ENCODE measurements around the gene KLHL26. TPM values are rescaled to one million over a fixed set of nuclear protein-coding genes. Genes with fewer than 3 reads are reported as not detected.
A peak's percentile ranks its signal among the peaks of the same experiment; 100 is the strongest.
"Not testable (repeated sequence)": the region's sequence is repeated elsewhere in the genome, so short reads cannot be mapped to it uniquely, and the experiment has no call there.

Gene KLHL26
- total RNA-seq, 2 experiments from 2014 or later: 10.0 to 11.4 TPM

- Mint-ChIP-seq H3K27me3 (peaks cover 16% of the 10 kb centered on the region), H3K4me1 (peaks cover 27% of the 10 kb centered on the region), H3K27ac (no peak overlapping the region), H3K36me3 (ENCODE audit: low read depth) (peaks cover 16% of the 10 kb centered on the region), H3K9me3 (no peaks in the 10 kb centered on the region), H3K4me3 (peak overlapping the region; percentile 24)
- peak; percentile 67 for DNase-seq
- CTCF ChIA-PET: interaction anchor here (0.6 to 1.7 kb wide), 20 partner anchors 9 to 273 kb away, joined by 3 to 9 read pairs (median 3); partner anchors contain the start of genes ELL, SSBP4 and TMEM59L
- POLR2A ChIA-PET: no interaction called here
Observed at GRCh38 chr19:18594096-18594823, 42.6 kb upstream of the KLHL26 start.

- Mint-ChIP-seq H3K36me3 (ENCODE audit: low read depth) (peaks cover 12% of the 10 kb centered on the region), H3K4me1 (peaks cover 22% of the 10 kb centered on the region), H3K27me3 (peaks cover 16% of the 10 kb centered on the region), H3K9me3 (no peaks in the 10 kb centered on the region), H3K4me3 (peak overlapping the region; percentile 24), H3K27ac (no peak overlapping the region)
- CTCF ChIA-PET: interaction anchor here (0.7 to 1.5 kb wide), 7 partner anchors 17 to 252 kb away, joined by 3 to 5 read pairs (median 3); partner anchors contain the start of genes ELL, SSBP4 and UBA52
- no peak for DNase-seq
- POLR2A ChIA-PET: no interaction called here
Observed at GRCh38 chr19:18594824-18595373, 41.9 kb upstream of the KLHL26 start.

- peaks cover 19% of the 10 kb centered on the region for H3K4me1 Mint-ChIP-seq
- no peak overlapping the region for H3K4me3 Mint-ChIP-seq
- H3K27me3 Mint-ChIP-seq: peaks cover 16% of the 10 kb centered on the region
- ChIA-PET POLR2A (no interaction called here), CTCF (interaction anchor here (0.7 kb wide), 1 partner anchor 24 kb away, joined by 3 read pairs; the partner anchor contains the start of gene UBA52)
- DNase-seq: no peak
- peaks cover 11% of the 10 kb centered on the region for H3K36me3 Mint-ChIP-seq (ENCODE audit: low read depth)
- no peak overlapping the region for H3K27ac Mint-ChIP-seq
- no peaks in the 10 kb centered on the region for H3K9me3 Mint-ChIP-seq
Observed at GRCh38 chr19:18595475-18595874, 41.4 kb upstream of the KLHL26 start.

- no peak for DNase-seq
- ChIA-PET CTCF (interaction anchor here (0.5 to 1.7 kb wide), 3 partner anchors 8 to 133 kb away, joined by 3 to 5 read pairs (median 3); partner anchors contain the start of gene REX1BD), POLR2A (no interaction called here)
- Mint-ChIP-seq H3K9me3 (no peaks in the 10 kb centered on the region), H3K4me3 (no peak overlapping the region), H3K27me3 (peaks cover 22% of the 10 kb centered on the region), H3K36me3 (ENCODE audit: low read depth) (peaks cover 1% of the 10 kb centered on the region), H3K4me1 (peaks cover 15% of the 10 kb centered on the region), H3K27ac (no peak overlapping the region)
Observed at GRCh38 chr19:18596752-18597157, 40.1 kb upstream of the KLHL26 start.

GRCh38 chr19:18597809-18598660 is 38.8 kb upstream of the KLHL26 start:
- no peaks in the 10 kb centered on the region for H3K36me3 Mint-ChIP-seq (ENCODE audit: low read depth)
- ChIA-PET POLR2A (no interaction called here), CTCF (interaction anchor here (1.7 kb wide), 1 partner anchor 9 kb away, joined by 5 read pairs; the partner anchor contains the start of gene REX1BD)
- peaks cover 32% of the 10 kb centered on the region for H3K27me3 Mint-ChIP-seq
- no peak overlapping the region for H3K27ac Mint-ChIP-seq
- H3K4me1 Mint-ChIP-seq: peaks cover 15% of the 10 kb centered on the region
- H3K9me3 Mint-ChIP-seq: no peaks in the 10 kb centered on the region
- no peak overlapping the region for H3K4me3 Mint-ChIP-seq
- no peak for DNase-seq

GRCh38 chr19:18599485-18599884 is 37.3 kb upstream of the KLHL26 start:
- ChIA-PET CTCF (interaction anchor here (0.7 to 1.3 kb wide), 4 partner anchors 11 to 88 kb away, joined by 3 read pairs; partner anchors contain the start of gene REX1BD), POLR2A (no interaction called here)
- Mint-ChIP-seq H3K27me3 (peaks cover 39% of the 10 kb centered on the region), H3K4me3 (no peak overlapping the region), H3K4me1 (peaks cover 16% of the 10 kb centered on the region), H3K9me3 (no peaks in the 10 kb centered on the region), H3K27ac (no peak overlapping the region), H3K36me3 (ENCODE audit: low read depth) (no peaks in the 10 kb centered on the region)
- no peak for DNase-seq

- Mint-ChIP-seq H3K4me1 (peaks cover 10% of the 10 kb centered on the region), H3K27me3 (peaks cover 42% of the 10 kb centered on the region)
- H3K4me3 Mint-ChIP-seq; H3K27ac Mint-ChIP-seq; H3K36me3 Mint-ChIP-seq (ENCODE audit: low read depth); POLR2A ChIA-PET; DNase-seq; H3K9me3 Mint-ChIP-seq: not testable (repeated sequence)
- CTCF ChIA-PET: interaction anchor here (0.7 to 1.3 kb wide), 2 partner anchors 8 to 54 kb away, joined by 3 to 6 read pairs; no protein-coding TSS in a partner anchor
Observed at GRCh38 chr19:18600692-18601397, 36.0 kb upstream of the KLHL26 start.

- no peak for DNase-seq
- ChIA-PET POLR2A (no interaction called here), CTCF (interaction anchor here (0.6 to 1.1 kb wide), 2 partner anchors 10 to 574 kb away, joined by 3 read pairs; no protein-coding TSS in a partner anchor)
- Mint-ChIP-seq H3K36me3 (ENCODE audit: low read depth) (no peaks in the 10 kb centered on the region), H3K27ac (no peak overlapping the region), H3K4me3 (no peak overlapping the region), H3K4me1 (peaks cover 7% of the 10 kb centered on the region), H3K27me3 (peaks cover 37% of the 10 kb centered on the region), H3K9me3 (no peaks in the 10 kb centered on the region)
Observed at GRCh38 chr19:18601875-18602274, 35.0 kb upstream of the KLHL26 start.

- POLR2A ChIA-PET: no interaction called here
- Mint-ChIP-seq H3K4me3 (no peak overlapping the region), H3K4me1 (peaks cover 5% of the 10 kb centered on the region), H3K27ac (no peak overlapping the region), H3K36me3 (ENCODE audit: low read depth) (no peaks in the 10 kb centered on the region), H3K9me3 (no peaks in the 10 kb centered on the region), H3K27me3 (peaks cover 51% of the 10 kb centered on the region)
- DNase-seq: no peak
- CTCF ChIA-PET: interaction anchor here (0.6 kb wide), 1 partner anchor 862 kb away, joined by 3 read pairs; no protein-coding TSS in a partner anchor
Observed at GRCh38 chr19:18603255-18603957, 33.4 kb upstream of the KLHL26 start.

- Mint-ChIP-seq H3K4me3 (no peak overlapping the region), H3K4me1 (peaks cover 5% of the 10 kb centered on the region), H3K27me3 (peaks cover 59% of the 10 kb centered on the region), H3K9me3 (no peaks in the 10 kb centered on the region), H3K27ac (no peak overlapping the region), H3K36me3 (ENCODE audit: low read depth) (no peaks in the 10 kb centered on the region)
- ChIA-PET CTCF (interaction anchor here (0.8 kb wide), 1 partner anchor 15 kb away, joined by 3 read pairs; no protein-coding TSS in a partner anchor), POLR2A (no interaction called here)
- no peak for DNase-seq
Observed at GRCh38 chr19:18603958-18604819, 32.6 kb upstream of the KLHL26 start.

GRCh38 chr19:18604820-18605159 is 32.0 kb upstream of the KLHL26 start:
- H3K9me3 Mint-ChIP-seq: no peaks in the 10 kb centered on the region
- H3K27me3 Mint-ChIP-seq: peaks cover 65% of the 10 kb centered on the region
- no peaks in the 10 kb centered on the region for H3K36me3 Mint-ChIP-seq (ENCODE audit: low read depth)
- H3K4me3 Mint-ChIP-seq: no peak overlapping the region
- peaks cover 5% of the 10 kb centered on the region for H3K4me1 Mint-ChIP-seq
- no peak overlapping the region for H3K27ac Mint-ChIP-seq
- ChIA-PET POLR2A (no interaction called here), CTCF (interaction anchor here (0.8 kb wide), 1 partner anchor 15 kb away, joined by 3 read pairs; no protein-coding TSS in a partner anchor)
- DNase-seq: no peak
